C1 segment of cervical spinal cord (tissue), 14 donors: ENCODE data around the gene CLDN10.
"Not testable (repeated sequence)": the region's sequence is repeated elsewhere in the genome, so short reads cannot be mapped to it uniquely, and the experiment has no call there.

Source experiments
- DNase-seq, 14 donors: peaks; one replicate each; lab custom pipeline; 2025; lab: John Stamatoyannopoulos, UW

CLDN10 gene

DNA sequence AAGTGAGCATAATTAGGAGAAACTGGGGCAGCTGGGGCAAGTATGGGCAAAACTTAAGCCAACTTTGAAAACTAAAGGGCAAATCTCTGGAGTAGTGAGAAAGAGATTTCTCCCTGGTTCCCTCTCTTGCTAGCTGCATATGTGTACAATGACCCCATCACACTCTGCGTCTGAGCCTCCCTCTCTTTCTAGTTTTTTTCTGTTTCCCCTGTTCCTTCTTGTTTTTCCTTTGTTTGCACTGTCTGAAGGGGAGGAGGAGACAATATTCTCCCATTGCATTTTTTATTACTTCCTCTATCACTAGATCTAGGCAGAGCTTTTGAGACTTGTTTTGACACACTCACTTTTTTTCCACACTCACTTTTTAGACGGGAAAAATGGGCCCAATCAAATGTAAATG is 11.2 kb upstream of the CLDN10 start:
- DNase-seq = no peak

DNA sequence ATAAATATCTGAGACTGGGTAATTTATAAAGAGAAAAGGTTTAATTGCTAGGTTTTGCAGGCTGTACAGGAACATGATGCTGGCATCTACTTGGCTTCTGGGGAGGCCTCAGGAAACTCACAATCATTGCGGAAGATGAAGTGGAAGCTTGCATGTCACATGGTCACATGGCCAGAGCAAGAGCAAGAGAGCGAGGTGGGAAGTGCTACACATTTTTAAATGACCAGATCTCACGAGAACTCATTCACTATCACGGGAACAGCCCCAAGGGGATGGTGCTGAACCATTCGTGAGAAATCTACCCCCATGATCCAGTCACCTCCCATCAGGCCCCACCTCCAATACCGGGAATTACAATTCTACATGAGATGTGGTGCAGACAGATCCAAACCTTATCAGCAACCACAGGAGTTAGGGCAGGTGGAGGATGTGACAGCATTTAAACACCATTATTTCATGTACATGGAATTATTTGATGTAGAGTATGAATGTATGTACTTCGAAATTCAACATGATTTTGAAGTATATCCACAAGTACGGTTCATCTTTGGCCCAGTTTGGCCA is 10.5 kb upstream of the CLDN10 start:
- no peak for DNase-seq

DNA sequence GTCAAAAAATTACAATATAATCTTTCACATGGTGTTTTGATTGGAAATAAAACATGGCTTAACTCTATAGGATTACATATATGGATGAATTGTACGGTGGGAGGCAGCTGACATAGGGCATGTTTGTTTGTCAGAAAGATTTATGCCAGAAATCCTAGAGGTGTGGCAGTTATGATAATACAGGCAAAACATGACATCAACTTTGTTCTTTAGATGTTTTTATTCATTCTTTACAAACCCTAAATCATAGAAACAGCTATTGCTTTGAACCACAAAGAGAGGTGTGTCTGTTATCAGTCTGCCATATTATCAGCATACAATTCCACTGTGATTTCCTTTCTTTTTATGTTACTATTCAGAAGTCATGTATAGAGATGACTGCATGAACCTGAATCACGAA is 8.2 kb upstream of the CLDN10 start:
- DNase-seq = no peak

GRCh38 chr13:95546919-95547318 is 5.6 kb upstream of the CLDN10 start:
- DNase-seq = no peak

- DNase-seq = no peak
Observed at GRCh38 chr13:95547531-95548167, 4.9 kb upstream of the CLDN10 start.

GRCh38 chr13:95552208-95552538 is 347 bp upstream of the CLDN10 start:
- DNase-seq = no peak

DNA sequence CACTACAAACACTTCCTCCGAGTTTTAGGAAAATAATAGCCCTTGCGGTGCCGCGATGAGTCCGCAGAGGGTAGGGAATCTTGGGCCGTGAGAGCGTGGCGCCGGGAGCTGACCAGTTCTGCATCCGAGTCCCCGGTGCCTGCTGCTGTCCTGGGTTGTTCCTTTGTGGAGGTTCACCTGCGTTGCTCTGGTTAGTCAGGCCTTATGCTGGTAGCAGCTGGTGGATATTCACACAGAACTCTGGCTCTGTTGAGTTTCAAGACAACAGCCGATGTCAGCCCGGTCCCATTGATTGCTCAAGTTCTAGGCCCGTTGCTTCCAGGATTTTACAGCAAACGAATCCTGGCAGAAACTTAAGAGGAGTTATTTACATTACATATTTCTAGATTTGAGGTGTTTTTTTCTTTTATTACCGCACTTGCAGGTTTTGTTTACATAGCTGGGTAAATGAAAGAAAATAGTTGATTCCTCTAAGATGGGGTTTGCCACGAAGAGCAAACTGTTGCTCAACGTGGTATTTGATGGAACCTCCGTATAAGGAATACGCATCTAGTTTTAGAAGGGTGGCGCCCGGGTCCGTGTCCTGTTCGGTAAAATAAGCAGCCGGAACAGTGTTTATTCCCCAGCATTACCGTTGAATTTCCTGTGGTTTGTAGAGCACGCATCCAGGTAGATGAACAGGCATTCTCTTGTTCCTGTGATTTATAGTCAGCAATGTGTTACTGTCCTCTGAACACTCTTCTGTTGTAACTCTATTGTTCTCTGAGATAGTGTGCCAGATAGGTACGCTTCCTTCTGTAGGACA is 1.3 kb downstream of the CLDN10 start:
- peak in 1 of 14 donors; percentile 12 for DNase-seq

- DNase-seq = no peak
Observed at GRCh38 chr13:95557013-95557412, 4.5 kb downstream of the CLDN10 start.

DNA sequence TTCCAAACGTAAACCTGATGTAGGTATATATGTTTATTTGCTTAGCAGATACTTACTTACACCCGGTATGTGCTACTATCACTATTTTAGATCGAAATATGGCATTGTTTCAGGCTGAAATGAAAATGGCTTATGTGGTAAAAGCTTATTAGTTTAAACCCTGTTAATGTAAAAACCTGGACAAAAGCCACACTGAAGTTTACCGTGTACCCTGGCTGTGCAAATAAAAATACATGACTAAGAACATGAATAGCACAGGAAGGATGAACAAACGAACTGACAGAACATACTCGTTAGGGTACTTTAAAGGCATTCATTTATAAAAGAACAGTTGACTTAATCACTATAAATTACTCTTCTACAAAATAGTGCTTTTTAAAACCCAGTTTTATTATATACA is 6.6 kb downstream of the CLDN10 start:
- no peak for DNase-seq

DNA sequence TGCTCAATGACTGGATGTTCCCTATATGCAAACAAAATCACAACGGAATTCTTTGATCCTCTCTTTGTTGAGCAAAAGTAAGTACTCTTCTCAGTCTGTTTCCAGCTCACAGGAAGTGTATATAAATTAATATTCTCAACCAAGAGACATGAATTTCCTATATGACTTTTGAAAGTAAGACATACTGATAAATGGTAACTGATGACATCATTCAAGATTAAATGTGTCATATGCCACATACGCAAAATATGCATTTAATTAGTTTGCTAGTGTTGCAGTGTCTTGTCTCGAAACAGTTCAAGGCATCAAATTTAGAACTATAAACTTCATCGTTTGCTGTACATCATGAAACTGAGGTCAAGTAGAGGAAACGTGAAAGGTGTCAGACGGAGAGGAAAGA is 7.9 kb downstream of the CLDN10 start:
- no peak for DNase-seq

- no peak for DNase-seq
Observed at GRCh38 chr13:95564091-95564490, 11.6 kb downstream of the CLDN10 start.

DNA sequence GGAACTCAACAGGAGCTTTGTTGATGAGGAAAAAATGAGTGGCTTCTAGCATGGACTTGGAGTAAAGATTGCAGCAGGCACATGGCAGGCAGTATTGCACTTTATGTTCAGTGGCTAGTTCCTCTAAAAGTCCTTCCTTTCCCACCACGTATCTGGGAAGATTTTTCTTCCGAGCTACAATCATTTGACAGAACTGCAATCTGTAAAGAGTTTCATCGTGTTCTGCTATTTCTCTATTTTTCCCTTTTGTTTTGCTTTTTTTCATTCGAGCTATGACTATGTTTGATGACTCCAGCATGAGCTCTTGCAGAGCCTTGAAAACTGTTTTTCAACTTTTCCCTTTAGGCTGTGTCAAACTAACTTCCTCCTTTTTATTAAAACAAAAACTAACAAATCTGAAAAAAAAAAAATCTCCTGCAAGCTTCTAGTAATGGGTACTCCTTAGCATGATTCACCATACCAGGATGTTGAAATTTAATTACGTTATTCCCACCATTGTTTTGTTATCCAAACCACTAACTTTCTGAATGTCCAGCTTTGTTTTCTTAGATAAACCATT is 12.3 kb downstream of the CLDN10 start:
- DNase-seq = no peak

GRCh38 chr13:95565758-95566157 is 13.2 kb downstream of the CLDN10 start:
- not testable (repeated sequence) for DNase-seq

DNA sequence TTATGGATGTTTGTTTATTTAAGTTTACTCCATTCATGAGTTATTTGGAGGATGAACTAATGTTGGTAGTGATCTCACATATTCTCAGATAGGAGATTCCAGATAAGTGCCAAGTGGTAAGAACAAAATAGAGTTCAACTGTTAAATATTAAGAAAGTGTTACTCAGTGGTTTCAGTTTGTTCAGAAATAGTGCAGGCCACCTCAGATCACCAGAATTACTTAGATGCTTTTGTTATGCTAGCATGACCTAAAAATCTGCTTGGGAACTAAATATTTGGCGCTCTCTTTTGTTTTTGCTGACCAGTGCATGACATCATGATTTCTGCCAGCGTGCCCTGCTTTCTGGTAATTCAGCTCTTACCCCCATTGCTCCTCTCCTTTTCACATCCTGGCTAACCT is 15.6 kb downstream of the CLDN10 start:
- no peak for DNase-seq

GRCh38 chr13:95570016-95570415 is 17.5 kb downstream of the CLDN10 start:
- no peak for DNase-seq

GRCh38 chr13:95571941-95572340 is 19.4 kb downstream of the CLDN10 start:
- no peak for DNase-seq

- no peak for DNase-seq
Observed at GRCh38 chr13:95573221-95573620, 20.7 kb downstream of the CLDN10 start.

DNA sequence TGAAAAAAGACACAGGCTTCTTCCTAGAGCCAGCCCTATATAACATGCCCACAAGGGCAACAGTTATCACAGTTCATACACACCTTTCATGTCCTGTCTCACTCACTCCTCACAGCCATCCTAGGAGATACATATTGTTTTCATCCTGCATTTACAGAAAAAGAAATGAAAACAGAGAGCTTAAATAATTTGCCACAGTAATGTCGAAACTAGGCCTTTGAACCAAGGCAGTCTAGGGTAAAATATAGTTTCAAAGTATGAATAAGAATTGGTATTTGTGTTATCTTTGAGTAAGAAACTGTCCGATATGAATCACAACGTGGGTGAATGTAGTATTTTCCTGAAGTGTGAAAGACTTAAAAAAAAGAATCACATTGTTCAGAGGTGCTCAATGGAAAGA is 26.8 kb downstream of the CLDN10 start:
- no peak for DNase-seq

DNA sequence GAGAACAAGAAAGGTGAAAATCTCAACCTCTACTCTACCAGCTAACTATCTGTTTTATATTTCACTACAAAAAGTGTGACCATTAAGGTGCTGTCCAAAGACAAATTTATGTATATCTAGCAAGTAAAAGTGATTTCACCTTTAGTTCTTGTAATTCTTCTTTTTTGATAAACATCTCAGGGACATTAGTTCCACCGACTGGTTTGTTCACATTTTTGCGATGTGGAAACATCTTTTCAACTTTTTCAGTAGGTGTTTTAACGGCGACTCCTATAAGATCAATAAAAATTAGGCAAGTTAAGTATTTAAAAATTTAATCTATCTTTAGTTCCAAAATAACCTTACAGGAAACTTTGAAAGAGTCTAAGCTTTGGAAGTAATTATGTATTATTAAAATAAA is 33.3 kb downstream of the CLDN10 start:
- DNase-seq = no peak

GRCh38 chr13:95588134-95588533 is 35.6 kb downstream of the CLDN10 start:
- no peak for DNase-seq

DNA sequence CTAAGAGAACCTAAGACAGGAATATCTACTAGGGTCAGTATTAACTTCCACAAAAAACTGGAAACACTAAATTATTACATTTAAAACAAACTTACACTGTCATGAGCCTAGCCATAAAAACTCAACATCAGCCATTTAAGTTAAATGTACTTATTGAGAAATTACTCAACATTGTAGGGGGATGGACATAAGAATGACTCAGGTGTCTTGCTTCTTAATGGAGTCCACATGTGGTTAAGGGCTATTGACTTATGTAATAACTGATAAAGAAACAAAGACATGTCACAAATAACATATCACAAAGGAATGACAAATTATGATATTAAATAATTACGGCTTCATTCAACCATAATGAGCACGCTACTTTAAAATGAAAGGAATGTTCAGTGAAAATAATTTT is 36.2 kb downstream of the CLDN10 start:
- DNase-seq = no peak

GRCh38 chr13:95593462-95593861 is 40.9 kb downstream of the CLDN10 start:
- DNase-seq = no peak

- DNase-seq = no peak
Observed at GRCh38 chr13:95596701-95597100, 44.2 kb downstream of the CLDN10 start.
